ENCODE data around the gene ALLC. TPM values are rescaled to one million over a fixed set of nuclear protein-coding genes. Genes with fewer than 3 reads are reported as not detected.
A peak's percentile ranks its signal among the peaks of the same experiment; 100 is the strongest.
"Not testable (repeated sequence)": the region's sequence is repeated elsewhere in the genome, so short reads cannot be mapped to it uniquely, and the experiment has no call there.

Gene ALLC
- total RNA-seq, 3 donors from 2014 or later, result 0.16 TPM; not detected in 2

GRCh38 chr2:3656762-3657721, 958 bp upstream of the ALLC start:
- Histone ChIP-seq H3K36me3 (no peaks in the 10 kb centered on the region), H3K4me1 (no peaks in the 10 kb centered on the region)
- intact Hi-C loops (cut with DNase I; ENCODE audit: low total_unique reads), result no loop called here

GRCh38 chr2:3659447-3660432, 1.7 kb downstream of the ALLC start:
- intact Hi-C loops (cut with DNase I; ENCODE audit: low total_unique reads), result no loop called here
- Histone ChIP-seq H3K4me3 (no peak overlapping the region), H3K4me1 (no peaks in the 10 kb centered on the region), H3K27ac (peak overlapping the region in 1 of 2 donors; percentile 26), H3K27me3 (no peaks in the 10 kb centered on the region), H3K36me3 (no peaks in the 10 kb centered on the region), H3K9me3 (no peaks in the 10 kb centered on the region)
- no peak for DNase-seq (ENCODE audit: low spot score in 2 of 2)
- no peak for TF ChIP-seq POLR2AphosphoS5 (IDR thresholded peaks at IDR 0.05)
- TF ChIP-seq POLR2A (IDR thresholded peaks at IDR 0.05), result no peak
- TF ChIP-seq CTCF (IDR thresholded peaks at IDR 0.05), result no peak

More at GRCh38 chr2:3656762-3657721, 958 bp upstream of the ALLC start:
- no peak overlapping the region for H3K27ac ChIP-seq
- H3K9me3 ChIP-seq, result no peaks in the 10 kb centered on the region
- no peaks in the 10 kb centered on the region for H3K27me3 ChIP-seq
- TF ChIP-seq POLR2AphosphoS5 (IDR thresholded peaks at IDR 0.05), result no peak
- no peak for TF ChIP-seq CTCF (IDR thresholded peaks at IDR 0.05)
- TF ChIP-seq POLR2A (IDR thresholded peaks at IDR 0.05), result no peak
- DNase-seq (ENCODE audit: low spot score in 2 of 2), result no peak
- H3K4me3 ChIP-seq, result no peak overlapping the region

- H3K27me3 ChIP-seq; H3K27ac ChIP-seq; intact Hi-C loops (cut with DNase I; ENCODE audit: low total_unique reads); H3K9me3 ChIP-seq; H3K36me3 ChIP-seq; H3K4me1 ChIP-seq; H3K4me3 ChIP-seq; DNase-seq (ENCODE audit: low spot score in 2 of 2): not testable (repeated sequence)
These were observed 2.6 kb downstream of the ALLC start for GRCh38 chr2:3660640-3661039.

- Histone ChIP-seq H3K4me3 (no peak overlapping the region), H3K27ac (no peak overlapping the region), H3K4me1 (no peaks in the 10 kb centered on the region), H3K27me3 (no peaks in the 10 kb centered on the region), H3K36me3 (no peaks in the 10 kb centered on the region), H3K9me3 (no peaks in the 10 kb centered on the region)
- intact Hi-C loops (cut with DNase I; ENCODE audit: low total_unique reads), result no loop called here
- DNase-seq (ENCODE audit: low spot score in 2 of 2), result peak in 1 of 2 donors; percentile 15
- TF ChIP-seq POLR2AphosphoS5 (IDR thresholded peaks at IDR 0.05) (no peak), CTCF (IDR thresholded peaks at IDR 0.05) (no peak), POLR2A (IDR thresholded peaks at IDR 0.05) (no peak)
These were observed 3.2 kb downstream of the ALLC start for GRCh38 chr2:3661149-3661660.

- DNase-seq (ENCODE audit: low spot score in 2 of 2), result peak in 1 of 2 donors; percentile 15
- no peak overlapping the region for H3K27ac ChIP-seq
- no peaks in the 10 kb centered on the region for H3K9me3 ChIP-seq
- H3K4me3 ChIP-seq, result no peak overlapping the region
- H3K36me3 ChIP-seq, result no peaks in the 10 kb centered on the region
- intact Hi-C loops (cut with DNase I; ENCODE audit: low total_unique reads), result no loop called here
- no peaks in the 10 kb centered on the region for H3K27me3 ChIP-seq
- TF ChIP-seq POLR2A (IDR thresholded peaks at IDR 0.05) (no peak), POLR2AphosphoS5 (IDR thresholded peaks at IDR 0.05) (no peak), CTCF (IDR thresholded peaks at IDR 0.05) (no peak)
- no peaks in the 10 kb centered on the region for H3K4me1 ChIP-seq
These were observed 4.2 kb downstream of the ALLC start for GRCh38 chr2:3662239-3662638.
